ENCODE data around the gene HIGD1B. TPM values are rescaled to one million over a fixed set of nuclear protein-coding genes. Genes with fewer than 3 reads are reported as not detected.

The HIGD1B gene
- total RNA-seq, 1 experiment from 2014 or later = not detected

DNA sequence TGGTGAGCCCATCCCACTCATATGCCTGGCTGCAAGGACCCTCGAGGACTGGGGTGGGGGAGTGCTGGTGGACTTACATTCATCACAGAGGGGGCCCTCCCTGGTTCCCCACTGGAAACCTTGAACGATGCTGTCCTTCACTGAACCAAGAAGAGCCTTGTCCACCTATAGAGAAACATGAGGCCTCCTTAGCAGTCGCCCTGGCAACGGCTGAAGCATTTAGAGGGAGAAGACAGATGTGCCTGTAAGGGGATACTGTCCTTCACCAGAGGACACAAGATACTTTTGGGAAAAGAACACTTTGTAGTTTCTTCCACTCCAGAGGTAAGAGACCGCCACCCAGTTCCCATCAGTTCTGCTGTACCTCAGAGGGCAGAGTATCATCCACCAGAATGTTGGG is 6.5 kb downstream of the HIGD1B start:
- ChIA-PET RAD21 (ENCODE audit: low non-redundant PET in 1 of 2, low total read pairs in 2 of 2, uncharacterized antibody in 2 of 2, unreplicated experiment in 2 of 2) (no interaction called here), CTCF (no interaction called here), POLR2A (no interaction called here)
- intact Hi-C loops (cut with micrococcal nuclease) = no loop called here
- H3K36me3 ChIP-seq (ENCODE audit: control insufficient read depth in 1 of 2, insufficient read depth in 2 of 2, low read length in 2 of 2) = peaks cover 35 to 71% of the 10 kb centered on the region in 2 experiments
- H3K9me2 ChIP-seq (ENCODE audit: insufficient read depth) = no peaks in the 10 kb centered on the region
- no peak overlapping the region for H3K27ac ChIP-seq (ENCODE audit: low read depth, low read length)
- H3K9me3 ChIP-seq (ENCODE audit: control insufficient read depth in 1 of 2, insufficient read depth in 1 of 2, low read depth in 1 of 2, low read length in 2 of 2) = no peaks in the 10 kb centered on the region
- no peak for DNase-seq (ENCODE audit: low read depth, low spot score)
- H2AFZ ChIP-seq (ENCODE audit: low read depth, low read length, poor library complexity, severe bottlenecking) = no peak overlapping the region
- TF ChIP-seq ELF1 (IDR thresholded peaks at IDR 0.05; ENCODE audit: borderline replicate concordance, low read depth) = no peak
- no peaks in the 10 kb centered on the region for H3K79me2 ChIP-seq (ENCODE audit: insufficient read depth, low read length)
- H4K20me1 ChIP-seq (ENCODE audit: insufficient read depth) = no peaks in the 10 kb centered on the region
- H3K4me3 ChIP-seq (replicated peaks in 1 of 2; ENCODE audit: low read depth in 1 of 2, low read length in 2 of 2) = no peak overlapping the region
- no peak overlapping the region for H3K9ac ChIP-seq (ENCODE audit: low read length)
- peaks cover 0 to 6% of the 10 kb centered on the region in 2 experiments; a peak in 1 of 4 replicates for H3K4me1 ChIP-seq (ENCODE audit: control insufficient read depth in 1 of 2, insufficient read depth in 2 of 2, low read length in 2 of 2)
- no peaks in the 10 kb centered on the region for H3K27me3 ChIP-seq (ENCODE audit: insufficient read depth, low read length)
- no TSS peak for BruUV-seq (replicated peaks)
- no peak overlapping the region for H3K4me2 ChIP-seq (ENCODE audit: low read length)
- ATAC-seq = no peak

GRCh38 chr17:44859701-44860100 is 12.0 kb downstream of the HIGD1B start:
- DNase-seq (ENCODE audit: low read depth, low spot score) (no peak), ATAC-seq (no peak)
- CTCF ChIA-PET = no interaction called here
- Histone ChIP-seq H3K4me1 (ENCODE audit: control insufficient read depth in 1 of 2, insufficient read depth in 2 of 2, low read length in 2 of 2) (no peaks in the 10 kb centered on the region), H3K79me2 (ENCODE audit: insufficient read depth, low read length) (no peaks in the 10 kb centered on the region), H4K20me1 (ENCODE audit: insufficient read depth) (no peaks in the 10 kb centered on the region; the same call in 1 of the 2 replicates), H3K27ac (ENCODE audit: low read depth, low read length) (no peak overlapping the region), H3K4me3 (replicated peaks in 1 of 2; ENCODE audit: low read depth in 1 of 2, low read length in 2 of 2) (no peak overlapping the region), H2AFZ (ENCODE audit: low read depth, low read length, poor library complexity, severe bottlenecking) (no peak overlapping the region), H3K9ac (ENCODE audit: low read length) (no peak overlapping the region), H3K27me3 (ENCODE audit: insufficient read depth, low read length) (no peaks in the 10 kb centered on the region), H3K9me2 (ENCODE audit: insufficient read depth) (no peaks in the 10 kb centered on the region), H3K36me3 (ENCODE audit: control insufficient read depth in 1 of 2, insufficient read depth in 2 of 2, low read length in 2 of 2) (peaks cover 44 to 78% of the 10 kb centered on the region in 2 experiments), H3K4me2 (ENCODE audit: low read length) (no peak overlapping the region), H3K9me3 (ENCODE audit: control insufficient read depth in 1 of 2, insufficient read depth in 1 of 2, low read depth in 1 of 2, low read length in 2 of 2) (no peaks in the 10 kb centered on the region)
- POLR2A ChIA-PET = no interaction called here
- RAD21 ChIA-PET (ENCODE audit: low non-redundant PET in 1 of 2, low total read pairs in 2 of 2, uncharacterized antibody in 2 of 2, unreplicated experiment in 2 of 2) = no interaction called here
- TF ChIP-seq SP1 (IDR thresholded peaks at IDR 0.05; ENCODE audit: low read depth) = no peak
- no peak for TF ChIP-seq POLR2AphosphoS5 (IDR thresholded peaks at IDR 0.05; ENCODE audit: low read depth, low read length)
- TF ChIP-seq ZFX (IDR thresholded peaks at IDR 0.05) = no peak
- TF ChIP-seq CEBPB (IDR thresholded peaks at IDR 0.05; ENCODE audit: low read depth) = no peak
- TF ChIP-seq YY1 (IDR thresholded peaks at IDR 0.05; ENCODE audit: extremely low read depth, insufficient replicate concordance, low read depth, low read length) = no peak
- TF ChIP-seq EZH2phosphoT487 (IDR thresholded peaks at IDR 0.05; ENCODE audit: borderline replicate concordance) = no peak
- no TSS peak for BruUV-seq (replicated peaks)
- intact Hi-C loops (cut with micrococcal nuclease) = no loop called here

All from HCT116 (cell line).